Activated naive CD4-positive, alpha-beta T cell treated with anti-CD3 and anti-CD28 coated beads for 36 hours (primary cell): ENCODE measurements around the gene PHYKPL. TPM values are rescaled to one million over a fixed set of nuclear protein-coding genes. Genes with fewer than 3 reads are reported as not detected.

Source experiments
- CTCF ChIA-PET: fragments of 350-600 bp; sonication (Branson Sonifier 250); formaldehyde crosslinking; loops from one replicate; lab custom pipeline; 2021; ENCODE audit warnings: antibody characterized with exemption; lab: Charles Lee
- DNase-seq: peaks from one replicate; pipeline ENCODE4 v3.0.0-alpha.2; 2020
- H3K27ac Mint-ChIP-seq: one replicate; pipeline ENCODE4 v1.8.0; 2021; ENCODE audit warnings: mild to moderate bottlenecking, mixed read lengths
- H3K27me3 Mint-ChIP-seq: one replicate; pipeline ENCODE4 v1.8.0; 2021; ENCODE audit warnings: low read depth, mixed read lengths
- H3K36me3 Mint-ChIP-seq: one replicate; pipeline ENCODE4 v1.8.0; 2021; ENCODE audit warnings: low read depth, mixed read lengths
- H3K4me1 Mint-ChIP-seq: one replicate; pipeline ENCODE4 v1.8.0; 2021; ENCODE audit warnings: low read depth, mixed read lengths
- H3K4me3 Mint-ChIP-seq: one replicate; pipeline ENCODE4 v1.8.0; 2021; ENCODE audit warnings: mild to moderate bottlenecking, moderate library complexity, mixed read lengths
- H3K9me3 Mint-ChIP-seq: one replicate; pipeline ENCODE4 v1.8.0; 2021; ENCODE audit warnings: mixed read lengths
- intact Hi-C: fragments of 100-400 bp; cut with micrococcal nuclease; formaldehyde crosslinking; loops from one replicate; pipeline ENCODE4 v1.15.1; 2023
- total RNA-seq, 2 experiments: library from RNA; stranded (reverse); gene quantifications; one replicate each; pipeline ENCODE4 v1.2.3, GENCODE V29; 2021

PHYKPL gene
- total RNA-seq, 2 experiments from 2014 or later = 50.9 to 51.2 TPM

- intact Hi-C loops = no loop called here
- no peak overlapping the region for H3K4me3 Mint-ChIP-seq
- H3K27ac Mint-ChIP-seq = peak overlapping the region; percentile 31
- DNase-seq = no peak
- no peaks in the 10 kb centered on the region for H3K9me3 Mint-ChIP-seq
- H3K27me3 Mint-ChIP-seq = no peaks in the 10 kb centered on the region
- CTCF ChIA-PET = no interaction called here
- peaks cover 48% of the 10 kb centered on the region for H3K4me1 Mint-ChIP-seq
- H3K36me3 Mint-ChIP-seq = peaks cover 64% of the 10 kb centered on the region
These were observed 4.7 kb downstream of the PHYKPL start for GRCh38 chr5:178227929-178228328.

GRCh38 chr5:178227138-178227659 lies 5.4 kb downstream of the PHYKPL start:
- Mint-ChIP-seq H3K36me3 (peaks cover 65% of the 10 kb centered on the region), H3K4me1 (peaks cover 47% of the 10 kb centered on the region), H3K27ac (no peak overlapping the region)

GRCh38 chr5:178225174-178225573 lies 7.4 kb downstream of the PHYKPL start:
- Mint-ChIP-seq H3K4me3 (no peak overlapping the region), H3K27me3 (no peaks in the 10 kb centered on the region), H3K4me1 (peaks cover 44% of the 10 kb centered on the region), H3K36me3 (peaks cover 58% of the 10 kb centered on the region), H3K9me3 (no peaks in the 10 kb centered on the region), H3K27ac (no peak overlapping the region)
- CTCF ChIA-PET = interaction anchor here (2.5 kb wide), 1 partner anchor 10 kb away, joined by 7 read pairs; no protein-coding TSS in a partner anchor
- intact Hi-C loops = no loop called here
- no peak for DNase-seq

More at GRCh38 chr5:178227138-178227659, 5.4 kb downstream of the PHYKPL start:
- no peak for DNase-seq
- Mint-ChIP-seq H3K4me3 (no peak overlapping the region), H3K9me3 (no peaks in the 10 kb centered on the region), H3K27me3 (no peaks in the 10 kb centered on the region)
- CTCF ChIA-PET = interaction anchor here (2.5 kb wide), 1 partner anchor 8 kb away, joined by 7 read pairs; no protein-coding TSS in a partner anchor
- intact Hi-C loops = no loop called here

GRCh38 chr5:178224403-178224802 lies 8.2 kb downstream of the PHYKPL start:
- no peak overlapping the region for H3K27ac Mint-ChIP-seq
- H3K9me3 Mint-ChIP-seq = no peaks in the 10 kb centered on the region
- H3K4me3 Mint-ChIP-seq = no peak overlapping the region
- peaks cover 56% of the 10 kb centered on the region for H3K36me3 Mint-ChIP-seq
- H3K4me1 Mint-ChIP-seq = peaks cover 37% of the 10 kb centered on the region
- H3K27me3 Mint-ChIP-seq = no peaks in the 10 kb centered on the region
- intact Hi-C loops = no loop called here
- no peak for DNase-seq
- CTCF ChIA-PET = interaction anchor here (2.5 kb wide), 1 partner anchor 11 kb away, joined by 7 read pairs; no protein-coding TSS in a partner anchor

GRCh38 chr5:178223828-178224335 lies 8.7 kb downstream of the PHYKPL start:
- Mint-ChIP-seq H3K36me3 (peaks cover 55% of the 10 kb centered on the region), H3K27me3 (no peaks in the 10 kb centered on the region), H3K4me3 (no peak overlapping the region), H3K4me1 (peaks cover 33% of the 10 kb centered on the region), H3K27ac (peak overlapping the region; percentile 28), H3K9me3 (no peaks in the 10 kb centered on the region)
- DNase-seq = no peak
- CTCF ChIA-PET = no interaction called here
- intact Hi-C loops = no loop called here

GRCh38 chr5:178223196-178223773 lies 9.3 kb downstream of the PHYKPL start:
- DNase-seq = no peak
- peaks cover 28% of the 10 kb centered on the region for H3K4me1 Mint-ChIP-seq
- H3K27me3 Mint-ChIP-seq = no peaks in the 10 kb centered on the region
- CTCF ChIA-PET = no interaction called here
- intact Hi-C loops = no loop called here
- H3K4me3 Mint-ChIP-seq = no peak overlapping the region
- H3K27ac Mint-ChIP-seq = peak overlapping the region; percentile 62
- H3K9me3 Mint-ChIP-seq = no peaks in the 10 kb centered on the region
- H3K36me3 Mint-ChIP-seq = peaks cover 55% of the 10 kb centered on the region

GRCh38 chr5:178222292-178222691 lies 10.3 kb downstream of the PHYKPL start:
- Mint-ChIP-seq H3K36me3 (peaks cover 47% of the 10 kb centered on the region), H3K27ac (no peak overlapping the region), H3K27me3 (no peaks in the 10 kb centered on the region), H3K9me3 (no peaks in the 10 kb centered on the region), H3K4me3 (no peak overlapping the region), H3K4me1 (peaks cover 19% of the 10 kb centered on the region)
- CTCF ChIA-PET = no interaction called here
- no peak for DNase-seq
- intact Hi-C loops = no loop called here

GRCh38 chr5:178221853-178222252 lies 10.7 kb downstream of the PHYKPL start:
- Mint-ChIP-seq H3K4me1 (peaks cover 17% of the 10 kb centered on the region), H3K27me3 (no peaks in the 10 kb centered on the region), H3K9me3 (no peaks in the 10 kb centered on the region), H3K4me3 (no peak overlapping the region), H3K36me3 (peaks cover 42% of the 10 kb centered on the region), H3K27ac (no peak overlapping the region)
- no peak for DNase-seq
- intact Hi-C loops = no loop called here
- CTCF ChIA-PET = interaction anchor here (0.5 kb wide), 1 partner anchor 1530 kb away, joined by 3 read pairs; no protein-coding TSS in a partner anchor

GRCh38 chr5:178221282-178221681 lies 11.3 kb downstream of the PHYKPL start:
- intact Hi-C loops = no loop called here
- no peaks in the 10 kb centered on the region for H3K27me3 Mint-ChIP-seq
- no peaks in the 10 kb centered on the region for H3K9me3 Mint-ChIP-seq
- DNase-seq = no peak
- peak overlapping the region; percentile 4 for H3K27ac Mint-ChIP-seq
- H3K4me3 Mint-ChIP-seq = no peak overlapping the region
- CTCF ChIA-PET = interaction anchor here (0.5 kb wide), 1 partner anchor 1531 kb away, joined by 3 read pairs; no protein-coding TSS in a partner anchor
- peaks cover 18% of the 10 kb centered on the region for H3K4me1 Mint-ChIP-seq
- peaks cover 39% of the 10 kb centered on the region for H3K36me3 Mint-ChIP-seq

- Mint-ChIP-seq H3K27me3 (no peaks in the 10 kb centered on the region), H3K27ac (no peak overlapping the region), H3K9me3 (no peaks in the 10 kb centered on the region), H3K36me3 (peaks cover 41% of the 10 kb centered on the region), H3K4me3 (no peak overlapping the region), H3K4me1 (peaks cover 23% of the 10 kb centered on the region)
- DNase-seq = no peak
- intact Hi-C loops = no loop called here
- CTCF ChIA-PET = no interaction called here
These were observed 13.8 kb downstream of the PHYKPL start for GRCh38 chr5:178218827-178219226.

- intact Hi-C loops = no loop called here
- Mint-ChIP-seq H3K4me1 (peaks cover 20% of the 10 kb centered on the region), H3K4me3 (no peak overlapping the region), H3K27ac (no peak overlapping the region), H3K36me3 (peaks cover 42% of the 10 kb centered on the region), H3K27me3 (no peaks in the 10 kb centered on the region), H3K9me3 (no peaks in the 10 kb centered on the region)
- no peak for DNase-seq
- CTCF ChIA-PET = no interaction called here
These were observed 14.3 kb downstream of the PHYKPL start for GRCh38 chr5:178218237-178218776.

- H3K4me3 Mint-ChIP-seq = no peak overlapping the region
- CTCF ChIA-PET = no interaction called here
- H3K4me1 Mint-ChIP-seq = peaks cover 19% of the 10 kb centered on the region
- H3K9me3 Mint-ChIP-seq = no peaks in the 10 kb centered on the region
- peak overlapping the region; percentile 72 for H3K27ac Mint-ChIP-seq
- H3K36me3 Mint-ChIP-seq = peaks cover 47% of the 10 kb centered on the region
- H3K27me3 Mint-ChIP-seq = no peaks in the 10 kb centered on the region
- intact Hi-C loops = no loop called here
- no peak for DNase-seq
These were observed 15.8 kb downstream of the PHYKPL start for GRCh38 chr5:178216779-178217178.
